Transverse colon (tissue), 4 donors: ENCODE measurements around the gene FBRS.

Experiments
- POLR2A ChIP-seq: fragments of 450-650 bp; IDR thresholded peaks from one replicate; pipeline ENCODE4 v1.6.1; 2016; ENCODE audit warnings: antibody characterized with exemption, mild to moderate bottlenecking, moderate library complexity
- POLR2AphosphoS5 ChIP-seq, 3 donors: sonication (generic); formaldehyde crosslinking; IDR thresholded peaks; one replicate each; pipeline ENCODE4 v1.6.1; 2016; ENCODE audit warnings: antibody characterized with exemption in 3 of 3
- TF ChIP-seq, protein P1 (sequence below), 5 experiments: fragments of 200-600 bp in 3 of 5; fragments of 450-650 bp in 2 of 5; sonication (generic) in 3 of 5; IDR thresholded peaks; 1 replicate in 2 of 5; 2 replicates in 3 of 5; pipeline ENCODE4 v1.5.1; 2016 to 2017; ENCODE audit warnings: antibody characterized with exemption in 5 of 5, inconsistent platforms in 3 of 5, mild to moderate bottlenecking in 2 of 5, moderate library complexity in 1 of 5

- TF ChIP-seq POLR2AphosphoS5 (IDR thresholded peaks at IDR 0.05) (no peak), POLR2A (no peak)
- TF ChIP-seq, protein P1, sequence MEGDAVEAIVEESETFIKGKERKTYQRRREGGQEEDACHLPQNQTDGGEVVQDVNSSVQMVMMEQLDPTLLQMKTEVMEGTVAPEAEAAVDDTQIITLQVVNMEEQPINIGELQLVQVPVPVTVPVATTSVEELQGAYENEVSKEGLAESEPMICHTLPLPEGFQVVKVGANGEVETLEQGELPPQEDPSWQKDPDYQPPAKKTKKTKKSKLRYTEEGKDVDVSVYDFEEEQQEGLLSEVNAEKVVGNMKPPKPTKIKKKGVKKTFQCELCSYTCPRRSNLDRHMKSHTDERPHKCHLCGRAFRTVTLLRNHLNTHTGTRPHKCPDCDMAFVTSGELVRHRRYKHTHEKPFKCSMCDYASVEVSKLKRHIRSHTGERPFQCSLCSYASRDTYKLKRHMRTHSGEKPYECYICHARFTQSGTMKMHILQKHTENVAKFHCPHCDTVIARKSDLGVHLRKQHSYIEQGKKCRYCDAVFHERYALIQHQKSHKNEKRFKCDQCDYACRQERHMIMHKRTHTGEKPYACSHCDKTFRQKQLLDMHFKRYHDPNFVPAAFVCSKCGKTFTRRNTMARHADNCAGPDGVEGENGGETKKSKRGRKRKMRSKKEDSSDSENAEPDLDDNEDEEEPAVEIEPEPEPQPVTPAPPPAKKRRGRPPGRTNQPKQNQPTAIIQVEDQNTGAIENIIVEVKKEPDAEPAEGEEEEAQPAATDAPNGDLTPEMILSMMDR (IDR thresholded peaks at IDR 0.05), result no peak
Measured at GRCh38 chr16:30700491-30700890, 42.3 kb downstream of the FBRS start.
